BJ (cell line): Measurements from ENCODE around the gene ARHGAP25. TPM values are rescaled to one million over a fixed set of nuclear protein-coding genes. Genes with fewer than 3 reads are reported as not detected.

Source experiments
- CTCF ChIA-PET: fragments of 350-600 bp; formaldehyde crosslinking; extraction: SDS; loops from one replicate; lab custom pipeline; 2021; ENCODE audit warnings: antibody characterized with exemption, inconsistent platforms; lab: Yijun Ruan, JAX
- POLR2A ChIA-PET: fragments of 300-600 bp; sonication (Branson Sonifier 250); formaldehyde crosslinking; extraction: SDS; loops from one replicate; lab custom pipeline; 2021; ENCODE audit warnings: antibody characterized with exemption; lab: Charles Lee
- DNase-seq: peaks from one replicate; pipeline ENCODE4 v3.0.0-alpha.2; 2011; ENCODE audit warnings: low read depth
- H3K27me3 ChIP-seq: 2 replicates; pipeline ENCODE4 v1.6.0; 2011; ENCODE audit warnings: low read length; ENCODE audit not compliant: control insufficient read depth, insufficient read depth
- H3K36me3 ChIP-seq: 2 replicates; pipeline ENCODE4 v1.5.1; 2011; ENCODE audit warnings: low read length; ENCODE audit not compliant: control insufficient read depth, insufficient read depth
- H3K4me3 ChIP-seq: 2 replicates; pipeline ENCODE4 v1.5.1; 2011; ENCODE audit warnings: low read depth, mild to moderate bottlenecking, control low read depth, low read length
- CTCF ChIP-seq: IDR thresholded peaks from 2 replicates; pipeline ENCODE4 v1.5.1; 2011; ENCODE audit warnings: low read depth, mild to moderate bottlenecking, control low read depth, inconsistent platforms, low read length, moderate library complexity; ENCODE audit not compliant: insufficient read depth
- polyA plus RNA-seq: library from polyadenylated mRNA; depleted of rRNA; stranded (reverse); fragments of >200 nt; gene quantifications from 2 replicates; pipeline ENCODE4 v1.2.3, GENCODE V29; 2011

ARHGAP25 gene
- polyA plus RNA-seq, 1 experiment, result not detected

GRCh38 chr2:68853915-68854314 is 119.3 kb downstream of the ARHGAP25 start:
- no peak overlapping the region for H3K4me3 ChIP-seq
- ChIA-PET CTCF (interaction anchor here (1.2 to 2.6 kb wide), 4 partner anchors 9 to 102 kb away, joined by 3 to 8 read pairs (median 4); no protein-coding TSS in a partner anchor), POLR2A (no interaction called here)
- no peak for DNase-seq
- peaks cover 17% of the 10 kb centered on the region for H3K27me3 ChIP-seq
- H3K36me3 ChIP-seq, result no peaks in the 10 kb centered on the region
- no peak for TF ChIP-seq CTCF

- CTCF ChIA-PET, result interaction anchor here (0.6 to 2.6 kb wide), 3 partner anchors 10 to 111 kb away, joined by 3 to 8 read pairs (median 3); no protein-coding TSS in a partner anchor
- no peaks in the 10 kb centered on the region for H3K36me3 ChIP-seq
- H3K4me3 ChIP-seq, result no peak overlapping the region
- peaks cover 15% of the 10 kb centered on the region for H3K27me3 ChIP-seq
- POLR2A ChIA-PET, result no interaction called here
- no peak for TF ChIP-seq CTCF
- no peak for DNase-seq
Measured at GRCh38 chr2:68854476-68854875, 119.9 kb downstream of the ARHGAP25 start.

GRCh38 chr2:68855550-68855949 is 120.9 kb downstream of the ARHGAP25 start:
- POLR2A ChIA-PET, result no interaction called here
- CTCF ChIA-PET, result interaction anchor here (1.2 kb wide), 1 partner anchor 21 kb away, joined by 3 read pairs; no protein-coding TSS in a partner anchor
- no peak for DNase-seq

GRCh38 chr2:68857202-68857845 is 122.7 kb downstream of the ARHGAP25 start:
- Histone ChIP-seq H3K4me3 (no peak overlapping the region), H3K27me3 (peaks cover 11% of the 10 kb centered on the region), H3K36me3 (no peaks in the 10 kb centered on the region)
- TF ChIP-seq CTCF, result no peak
- POLR2A ChIA-PET, result no interaction called here
- DNase-seq, result no peak
- CTCF ChIA-PET, result interaction anchor here (1.0 to 1.2 kb wide), 2 partner anchors 53 to 105 kb away, joined by 3 read pairs; no protein-coding TSS in a partner anchor

More at GRCh38 chr2:68855550-68855949, 120.9 kb downstream of the ARHGAP25 start:
- TF ChIP-seq CTCF, result no peak
- H3K36me3 ChIP-seq, result no peaks in the 10 kb centered on the region
- H3K4me3 ChIP-seq, result no peak overlapping the region
- H3K27me3 ChIP-seq, result peaks cover 12% of the 10 kb centered on the region

GRCh38 chr2:68857855-68858456 is 123.3 kb downstream of the ARHGAP25 start:
- no peak for TF ChIP-seq CTCF
- Histone ChIP-seq H3K36me3 (no peaks in the 10 kb centered on the region), H3K27me3 (peaks cover 11% of the 10 kb centered on the region), H3K4me3 (no peak overlapping the region)
- DNase-seq, result no peak
- POLR2A ChIA-PET, result no interaction called here
- CTCF ChIA-PET, result interaction anchor here (1.0 to 1.2 kb wide), 3 partner anchors 19 to 106 kb away, joined by 3 read pairs; no protein-coding TSS in a partner anchor
